HG02870 (cell line): ENCODE measurements around the gene ENTREP3.
A peak's percentile ranks its signal among the peaks of the same experiment; 100 is the strongest.
"Not testable (repeated sequence)": the region's sequence is repeated elsewhere in the genome, so short reads cannot be mapped to it uniquely, and the experiment has no call there.

Experiments used
- ATAC-seq: cut with Tn5 transposase; IDR thresholded peaks from one replicate; pipeline ENCODE4 v1.9.1; 2021; ENCODE audit warnings: mild to moderate bottlenecking, moderate library complexity; ENCODE audit not compliant: unreplicated experiment

ENTREP3 gene

DNA sequence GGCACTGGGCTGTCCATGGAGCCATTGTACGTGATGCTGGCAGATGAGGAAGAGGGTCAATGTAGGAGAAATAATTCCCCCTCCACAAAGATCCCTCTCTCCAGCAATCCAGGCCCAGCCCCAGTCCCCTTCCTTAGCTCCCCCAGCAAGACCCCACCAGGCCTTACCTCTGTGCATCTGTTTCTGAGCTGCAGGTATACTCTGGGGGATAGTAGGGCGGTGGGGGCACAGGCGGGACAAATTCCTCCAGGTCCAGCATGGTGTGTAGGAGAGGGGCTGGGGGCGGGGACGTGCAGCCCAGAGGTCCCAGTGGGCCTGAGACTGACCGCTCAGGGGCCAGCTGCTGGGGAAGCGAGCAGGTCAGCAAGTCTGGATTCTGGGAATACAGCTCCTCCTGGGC lies 3.7 kb downstream of the ENTREP3 start:
- no peak for ATAC-seq

DNA sequence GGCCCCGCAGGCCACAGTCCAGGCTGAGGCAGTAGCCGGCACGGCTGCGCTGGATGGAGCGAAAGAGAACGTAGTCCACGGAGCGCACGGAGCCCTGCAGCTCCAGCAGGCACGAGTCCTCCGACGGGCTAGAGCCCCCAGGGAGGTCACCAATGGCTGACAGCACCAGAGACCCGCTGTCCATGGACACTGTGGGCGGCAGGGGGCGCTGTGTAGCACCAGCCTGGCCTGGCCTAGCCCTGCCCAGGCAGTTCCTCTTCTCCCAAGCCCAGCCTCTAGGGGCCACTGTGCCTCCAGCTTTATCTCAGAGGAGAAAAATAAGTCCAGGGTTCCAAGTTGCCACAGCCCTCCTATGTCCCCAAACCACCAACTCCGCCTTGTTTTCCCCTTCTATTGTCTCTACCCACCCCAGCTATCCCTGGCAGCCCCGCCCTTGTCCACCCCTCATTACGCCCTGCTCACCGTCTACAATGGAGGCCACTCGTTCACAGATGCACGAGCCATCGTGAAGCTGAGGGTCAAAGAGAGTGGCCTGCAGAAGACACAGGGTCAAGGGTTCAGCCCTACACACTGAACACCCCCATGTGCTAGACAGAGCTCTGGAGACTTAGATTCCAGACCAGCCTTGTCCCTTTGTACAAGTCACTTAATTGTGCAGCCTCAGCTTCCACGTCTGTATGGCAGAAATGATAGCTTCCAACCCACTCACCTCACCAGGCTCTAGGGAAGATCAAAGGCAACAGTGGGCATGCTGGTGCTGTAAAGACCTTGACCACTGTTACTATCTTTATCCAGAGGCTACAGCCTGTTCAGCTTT lies 4.4 kb downstream of the ENTREP3 start:
- peak; percentile 85 for ATAC-seq

DNA sequence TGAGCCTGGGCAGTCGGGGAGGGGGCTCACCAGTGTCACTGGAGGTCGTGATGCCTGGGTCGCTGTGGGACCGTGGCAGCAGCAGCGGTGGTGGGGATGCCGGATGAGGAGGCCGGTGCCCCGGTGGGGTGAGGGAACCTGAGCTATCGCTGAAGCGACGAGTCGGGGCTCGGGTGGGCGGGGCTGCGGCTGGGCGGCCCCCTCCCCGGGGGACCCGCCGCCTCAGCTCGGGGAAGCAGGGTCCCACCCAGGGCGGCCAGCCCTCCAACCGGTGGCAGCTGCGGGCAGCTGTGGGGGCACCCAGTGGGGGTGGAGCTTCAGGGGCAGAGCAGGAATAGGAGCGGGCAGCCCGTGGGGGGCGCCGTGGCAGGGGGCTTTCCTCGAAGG lies 5.0 kb downstream of the ENTREP3 start:
- ATAC-seq = no peak

DNA sequence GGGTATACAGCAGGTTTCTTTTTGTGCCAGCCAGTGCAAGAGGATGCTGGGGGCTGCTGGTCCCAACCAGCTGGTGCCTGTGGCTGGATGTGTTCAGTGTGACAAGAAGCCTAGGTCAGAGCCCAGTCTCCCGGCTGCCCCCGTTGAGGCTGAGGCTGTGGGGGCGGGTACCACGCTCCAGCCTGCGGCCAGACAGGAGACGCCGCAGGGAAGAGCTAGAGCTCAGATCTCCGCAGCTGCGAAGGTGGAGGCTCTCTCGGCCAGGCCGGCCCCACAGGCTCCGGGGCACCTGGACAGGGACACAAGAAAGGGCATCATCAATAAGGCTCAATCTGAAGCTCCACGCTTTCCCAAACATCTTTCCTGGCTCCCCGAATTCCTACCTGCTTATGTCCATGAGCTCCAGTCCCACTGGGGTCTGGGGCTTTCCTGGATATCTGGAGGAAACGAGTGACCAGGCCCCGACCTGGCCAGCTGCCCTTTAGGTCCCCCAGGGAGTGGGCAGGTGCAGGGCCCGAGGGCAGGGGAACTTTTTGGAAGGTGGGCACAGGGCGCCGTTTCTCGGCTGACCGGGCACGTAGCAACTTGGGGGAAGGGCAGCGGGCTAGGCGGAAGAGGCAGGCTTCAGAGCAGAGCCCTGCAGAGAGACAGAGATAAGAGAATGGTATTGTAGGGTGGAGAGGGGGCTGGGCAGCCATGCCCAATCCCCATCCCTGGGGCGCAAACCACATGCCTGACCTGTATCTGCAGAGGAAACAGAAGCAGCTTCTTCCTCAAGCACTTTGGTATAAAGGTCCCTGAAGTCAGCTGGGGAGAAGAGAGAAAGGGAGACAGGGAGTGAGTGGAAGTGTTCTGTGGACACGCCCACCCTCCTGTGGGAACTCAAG lies 7.4 kb downstream of the ENTREP3 start:
- no peak for ATAC-seq

DNA sequence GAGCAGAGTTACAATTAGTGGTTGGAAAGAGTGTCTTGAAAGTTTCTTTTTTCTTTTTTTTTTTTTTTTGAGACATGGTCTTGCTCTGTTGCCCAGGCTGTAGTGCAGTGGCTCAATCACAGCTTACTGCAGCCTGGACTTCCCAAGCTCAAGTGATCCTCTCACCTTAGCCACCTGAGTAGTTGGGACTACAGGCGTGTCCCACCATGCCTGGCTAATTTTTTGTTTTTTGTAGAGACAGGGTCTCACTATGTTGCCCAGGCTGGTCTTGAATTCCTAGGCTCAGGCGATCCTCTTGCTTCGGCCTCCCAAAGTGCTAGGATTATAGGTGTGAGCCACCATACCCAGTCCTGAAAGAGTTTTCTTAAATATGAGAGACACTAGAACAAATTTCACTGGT lies 8.5 kb downstream of the ENTREP3 start:
- ATAC-seq = not testable (repeated sequence)

DNA sequence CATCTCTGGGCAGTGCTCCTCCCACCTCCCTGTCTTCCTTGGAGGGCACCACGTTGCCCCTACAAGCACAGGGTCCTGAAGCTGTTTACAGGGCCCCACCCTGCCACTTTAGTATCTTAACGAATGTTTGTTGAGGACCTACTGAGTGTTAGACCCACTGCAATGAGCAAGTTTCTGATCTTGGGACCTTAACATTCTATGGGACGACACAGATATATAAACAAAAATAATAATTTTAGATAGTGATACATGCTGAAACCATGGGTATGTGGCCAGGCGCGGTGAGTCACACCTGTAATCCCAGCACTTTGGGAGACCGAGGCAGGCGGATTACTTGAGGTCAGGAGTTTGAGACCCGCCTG lies 10.1 kb downstream of the ENTREP3 start:
- no peak for ATAC-seq

DNA sequence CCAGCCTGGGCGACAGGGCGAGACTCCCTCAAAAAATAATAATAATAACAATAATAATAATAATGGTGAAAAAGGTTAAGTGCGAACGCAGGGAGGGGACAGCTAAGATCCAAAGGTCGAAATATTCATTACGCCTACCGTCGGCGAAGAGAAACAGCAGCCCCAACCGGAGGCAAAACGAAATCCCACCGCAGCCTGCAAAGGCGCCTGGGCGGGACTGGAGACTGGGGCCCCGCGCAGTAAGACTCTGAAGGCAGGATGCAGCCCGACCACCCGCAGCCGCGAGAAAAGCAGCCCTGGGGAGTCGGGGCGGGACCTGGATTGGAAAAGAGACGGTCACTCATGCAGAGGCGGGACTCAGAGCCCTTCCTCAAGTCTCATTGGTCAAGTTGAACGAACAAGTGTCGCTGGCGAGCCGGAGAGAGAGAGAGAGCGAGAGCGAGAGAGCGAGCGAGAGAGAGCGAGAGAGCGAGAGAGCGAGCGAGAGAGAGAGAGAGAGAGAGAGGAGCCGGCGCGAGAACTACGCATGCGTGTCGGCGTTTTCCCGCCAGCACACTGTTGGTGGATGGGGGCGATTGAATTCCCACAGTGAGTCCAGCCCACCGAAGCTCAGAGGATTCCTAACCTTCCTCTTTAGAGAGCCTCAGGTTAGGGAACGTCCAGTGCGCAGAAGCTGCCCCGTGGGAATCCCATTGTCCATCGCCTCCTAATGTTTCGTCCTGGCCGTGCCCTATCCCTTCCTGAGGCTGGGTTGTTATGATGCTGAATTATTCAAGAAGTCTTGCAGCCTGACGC lies 10.7 kb downstream of the ENTREP3 start:
- ATAC-seq = peak; percentile 89

DNA sequence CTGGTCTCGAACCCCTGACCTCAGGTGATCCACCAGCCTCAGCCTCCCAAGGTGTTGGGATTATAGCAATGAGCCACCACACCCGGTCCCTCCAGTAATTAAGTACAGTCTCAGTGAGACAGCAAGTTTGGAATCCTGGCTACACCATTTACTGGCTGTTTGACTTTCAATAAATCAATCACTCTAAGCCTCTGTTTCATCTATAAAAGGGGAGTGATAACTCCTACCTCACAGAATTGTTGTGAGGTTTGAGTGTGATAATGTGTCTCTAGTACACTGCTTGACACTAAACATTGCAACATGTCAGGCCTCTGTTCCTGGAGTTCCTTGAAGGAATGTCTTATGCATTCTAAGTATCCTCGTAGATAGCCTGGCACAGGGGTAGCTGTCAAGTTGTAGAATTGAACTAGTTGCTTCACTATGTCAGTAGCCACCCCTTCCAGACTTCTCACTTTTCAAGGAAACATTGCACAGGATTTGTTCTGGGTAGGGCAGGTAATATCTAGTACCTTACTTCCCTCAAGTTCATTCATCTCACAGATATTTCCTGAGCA lies 12.4 kb downstream of the ENTREP3 start:
- no peak for ATAC-seq

DNA sequence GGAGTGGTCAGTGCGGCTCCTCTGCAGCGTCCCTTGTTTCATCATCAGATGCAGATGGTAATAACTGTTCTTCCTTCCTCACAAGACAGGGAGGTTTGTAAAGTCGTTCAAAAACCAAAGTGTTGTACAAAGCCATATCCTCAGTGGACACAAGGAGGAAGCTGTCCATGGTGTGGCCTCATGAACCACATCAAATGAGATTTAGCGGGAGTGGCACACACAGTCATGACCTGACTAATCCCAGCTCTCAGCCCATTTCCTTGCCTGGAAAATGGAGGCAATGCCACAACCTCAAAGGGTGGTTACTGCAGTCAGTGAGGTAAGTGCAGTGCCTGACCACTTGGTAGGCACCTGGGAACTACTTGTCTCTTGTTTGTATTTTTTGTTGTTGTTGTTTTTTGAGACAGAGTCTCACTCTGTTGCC lies 13.4 kb downstream of the ENTREP3 start:
- ATAC-seq = no peak

DNA sequence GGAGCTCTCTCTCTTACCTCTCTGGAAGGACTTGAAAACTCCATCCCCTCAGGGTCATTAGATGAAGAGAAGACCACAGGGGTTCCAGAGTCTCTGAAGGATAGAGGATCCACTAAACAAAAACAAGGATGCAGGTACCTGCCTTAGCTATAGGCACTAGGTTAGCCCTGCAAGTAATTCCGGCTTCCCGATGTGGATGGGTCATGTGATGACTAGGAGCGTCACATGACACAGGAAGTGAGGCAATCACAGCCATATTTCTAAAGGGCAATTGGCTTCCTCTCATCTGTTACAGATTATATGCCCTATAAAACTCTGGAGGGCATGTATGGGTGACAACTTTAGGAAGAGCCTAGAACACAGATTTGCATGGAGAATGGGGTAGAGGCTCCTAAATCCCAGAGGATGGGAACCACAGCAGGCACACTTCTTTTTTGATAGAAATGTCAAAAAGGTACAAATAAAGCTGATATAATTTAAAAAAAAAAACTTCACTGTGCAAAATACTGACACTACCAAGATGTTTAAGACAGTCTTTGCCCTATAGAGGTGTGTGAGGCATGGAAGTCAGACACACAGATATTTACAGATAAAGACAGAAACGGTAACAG lies 14.1 kb downstream of the ENTREP3 start:
- ATAC-seq = no peak

DNA sequence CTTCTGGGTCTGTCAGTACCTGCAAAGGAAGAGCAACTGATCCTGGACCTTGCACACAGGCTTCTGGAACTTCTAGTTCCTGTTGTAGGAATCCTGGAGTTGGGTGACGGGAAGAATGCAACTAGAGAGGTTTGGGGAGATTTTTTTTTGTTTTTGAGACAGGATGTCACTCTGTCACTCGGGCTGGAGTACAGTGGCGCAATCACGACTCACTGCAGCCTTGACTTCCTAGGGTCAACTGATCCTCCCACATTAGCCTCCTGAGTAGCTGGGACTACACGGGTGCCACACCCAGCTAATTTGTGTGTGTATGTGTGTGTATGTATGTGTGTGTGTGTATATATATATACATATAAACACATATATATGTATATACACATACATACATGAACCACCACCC lies 18.8 kb downstream of the ENTREP3 start:
- ATAC-seq = no peak

DNA sequence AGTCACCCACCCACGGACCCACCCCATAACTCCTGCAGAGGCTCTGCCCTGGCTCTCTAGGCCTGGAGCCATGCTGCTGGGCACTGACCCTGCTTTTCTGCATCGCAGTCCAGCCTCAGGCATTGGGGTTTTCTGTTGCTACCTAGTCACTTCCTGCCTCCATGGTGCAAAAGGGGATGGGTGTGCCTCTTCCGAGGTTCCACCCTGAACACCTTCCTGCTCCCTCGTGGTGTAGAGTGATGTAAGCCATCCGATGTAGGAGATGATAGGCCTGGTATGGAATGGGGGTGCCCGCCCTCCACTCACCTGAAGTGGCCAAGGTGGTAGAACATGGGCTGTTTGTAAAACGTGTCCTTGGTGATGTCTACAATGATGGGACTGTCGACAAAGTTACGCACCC lies 19.9 kb downstream of the ENTREP3 start:
- not testable (repeated sequence) for ATAC-seq

DNA sequence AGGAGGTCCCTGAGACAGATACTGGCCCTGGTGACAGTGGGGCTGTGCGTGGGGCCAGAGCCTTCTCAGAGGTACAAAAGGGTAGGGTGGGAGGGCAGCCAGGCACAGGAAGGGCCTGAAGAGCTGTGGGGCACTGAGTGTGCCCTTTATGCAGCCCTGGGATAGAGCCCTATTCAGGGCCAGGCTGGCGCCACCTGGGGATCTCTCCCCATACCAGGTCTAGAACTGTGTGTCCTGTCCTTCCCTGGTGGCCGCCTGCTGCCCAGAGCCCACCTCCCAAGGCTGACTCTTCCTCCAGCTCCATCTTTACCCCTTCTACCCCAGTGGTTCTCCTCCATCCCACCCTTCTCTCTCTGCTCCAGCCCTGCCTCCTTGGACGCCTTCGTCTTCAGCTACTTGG lies 21.8 kb downstream of the ENTREP3 start:
- not testable (repeated sequence) for ATAC-seq

DNA sequence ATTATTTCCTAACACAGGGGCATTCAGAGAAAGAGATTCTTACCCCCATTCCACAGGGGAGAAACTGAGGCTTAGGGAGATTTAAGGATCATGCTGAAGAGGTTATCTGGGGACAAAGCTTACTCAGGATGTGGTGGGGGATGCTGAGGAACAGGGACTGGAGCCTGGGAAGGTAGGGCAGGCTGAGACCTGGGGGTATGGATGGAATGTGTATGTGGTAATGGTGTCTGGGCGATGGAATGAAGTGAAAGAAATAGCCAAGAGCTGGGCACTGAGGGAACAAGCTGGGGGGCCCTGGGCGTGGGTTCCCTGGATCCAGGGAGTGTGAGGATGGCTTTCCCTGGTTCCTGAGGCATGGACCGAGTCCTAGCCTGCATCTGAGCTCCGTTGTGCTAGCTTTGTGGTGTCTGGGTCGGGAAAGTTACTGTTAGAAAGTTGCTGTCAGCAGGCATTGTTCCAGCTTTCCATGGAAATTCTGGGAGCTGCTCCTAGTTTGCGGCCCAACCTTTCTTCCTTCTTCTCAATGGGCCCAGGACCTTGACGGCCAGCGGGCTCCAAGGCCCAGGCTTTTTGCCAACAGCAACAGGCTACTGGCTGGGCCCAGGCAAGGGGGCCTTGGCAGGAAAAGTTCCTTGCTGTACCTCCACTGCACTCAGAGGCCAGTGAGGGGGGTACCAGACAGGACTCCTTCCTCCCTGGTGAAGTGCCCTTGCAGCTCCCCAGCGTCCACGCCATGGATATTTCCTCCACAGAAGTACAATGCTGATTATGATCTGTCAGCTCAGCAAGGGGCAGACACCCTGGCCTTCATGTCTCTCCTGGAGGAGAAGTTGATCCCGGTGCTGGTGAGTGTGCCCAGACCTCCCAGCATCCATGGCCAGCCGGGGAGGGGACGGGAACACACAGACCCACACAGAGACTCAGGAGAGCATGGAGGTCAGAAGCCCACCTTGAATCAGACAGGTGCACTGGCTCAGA lies 23.0 kb downstream of the ENTREP3 start:
- not testable (repeated sequence) for ATAC-seq

DNA sequence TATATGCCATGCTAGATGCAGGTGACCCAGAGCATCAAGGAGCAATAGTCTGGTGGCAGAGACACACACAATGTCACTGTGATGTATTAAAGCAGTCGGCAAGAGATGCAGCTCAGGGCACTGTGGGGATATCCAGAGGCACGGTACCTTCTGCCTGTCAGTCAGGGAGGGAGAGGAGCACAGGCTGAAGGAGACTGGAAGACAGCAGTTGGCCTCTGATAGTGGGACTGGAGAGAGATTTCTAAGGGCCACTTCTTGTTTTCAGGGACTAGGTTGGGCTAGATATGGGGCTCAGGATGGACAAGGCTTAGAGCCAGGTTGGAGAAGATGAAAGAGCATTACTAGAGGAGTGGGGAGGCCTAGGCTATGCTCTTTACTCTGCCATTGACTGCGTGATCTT lies 24.0 kb downstream of the ENTREP3 start:
- not testable (repeated sequence) for ATAC-seq

DNA sequence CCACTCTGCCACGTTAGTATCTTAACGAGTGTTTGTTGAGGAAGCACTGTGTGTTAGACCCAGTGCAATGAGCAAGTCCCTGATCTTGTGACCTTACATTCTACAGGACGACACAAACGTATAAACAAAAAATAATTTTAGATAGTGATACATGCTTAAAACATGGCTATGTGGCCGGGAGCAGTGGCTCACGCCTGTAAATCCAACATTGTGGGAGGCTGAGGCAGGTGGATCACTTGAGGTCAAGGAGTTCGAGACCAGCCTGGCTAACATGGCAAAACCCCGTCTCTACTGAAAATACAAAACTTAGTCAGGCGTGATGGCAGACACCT lies 27.2 kb downstream of the ENTREP3 start:
- no peak for ATAC-seq

DNA sequence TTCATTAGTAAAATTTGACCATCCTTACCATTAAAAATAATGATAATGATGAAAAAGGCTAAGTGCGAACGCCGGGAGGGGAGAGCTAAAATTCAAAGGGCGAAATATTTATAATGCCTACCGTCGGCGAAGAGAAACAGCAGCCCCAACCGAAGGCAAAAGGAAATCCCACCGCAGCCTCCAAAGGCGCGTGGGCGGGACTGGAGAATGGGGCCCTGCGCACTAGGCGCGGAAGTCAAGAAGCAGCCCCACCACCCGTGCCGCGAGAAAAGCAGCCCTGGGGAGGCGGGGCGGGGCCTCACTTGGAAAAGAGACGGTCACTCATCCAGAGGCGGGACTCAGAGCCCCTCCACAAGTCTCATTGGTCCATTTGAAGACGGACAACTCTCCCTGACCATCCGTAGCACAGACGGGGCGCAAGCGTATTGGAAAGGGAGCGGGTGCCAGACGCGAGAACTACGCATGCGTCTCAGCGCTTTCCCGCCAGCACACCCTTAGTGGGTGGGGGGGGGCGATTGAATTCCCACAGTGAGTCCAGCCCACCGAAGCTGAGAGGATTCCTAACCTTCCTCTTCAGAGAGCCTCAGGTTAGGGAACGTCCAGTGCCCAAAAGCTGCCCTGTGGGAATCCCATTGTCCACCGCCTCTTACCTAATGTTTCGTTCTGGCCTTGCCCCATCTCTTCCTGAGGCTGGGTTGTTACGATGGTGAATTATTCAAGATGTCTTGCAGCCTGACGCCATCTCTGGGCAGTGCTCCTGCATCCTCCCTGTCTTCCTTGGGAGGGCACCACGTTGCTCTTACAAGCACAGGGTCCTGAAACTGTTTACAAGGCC lies 27.8 kb downstream of the ENTREP3 start:
- ATAC-seq = peak; percentile 89

DNA sequence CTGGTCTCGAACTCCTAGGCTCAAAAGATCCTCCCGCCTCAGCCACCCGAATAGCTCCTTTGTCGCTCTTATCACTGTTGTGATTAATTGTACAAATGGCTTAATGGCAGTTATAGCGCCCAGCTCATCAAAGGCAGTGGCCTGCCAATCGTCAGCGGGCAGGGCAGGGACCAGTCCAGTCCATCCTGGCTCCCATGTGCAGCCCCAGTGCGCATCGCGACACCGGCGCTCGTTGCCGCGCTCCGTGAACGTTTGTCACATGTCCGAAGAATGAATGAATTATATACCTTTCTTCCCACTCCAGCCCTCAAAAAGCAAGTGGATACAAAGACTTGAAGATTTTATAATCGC lies 28.4 kb downstream of the ENTREP3 start:
- ATAC-seq = no peak
